Measurements from ENCODE around the gene PI4K2A.

The PI4K2A gene

GRCh38 chr10:97631098-97631497, 9.4 kb upstream of the PI4K2A start:
- no peak overlapping the region for H3K14ac ChIP-seq (ENCODE audit: low read length)
- H2BK12ac ChIP-seq (ENCODE audit: low read length), result no peak overlapping the region
- H3K23ac ChIP-seq (ENCODE audit: low read depth, low read length, poor library complexity), result no peak overlapping the region
- no peak overlapping the region for H3K4ac ChIP-seq (ENCODE audit: low read length)
- H2BK15ac ChIP-seq (ENCODE audit: low read length), result no peak overlapping the region
- H3K4me2 ChIP-seq (ENCODE audit: insufficient read depth, low read length, poor library complexity, severe bottlenecking), result no peak overlapping the region
- no peak overlapping the region for H3K9ac ChIP-seq (ENCODE audit: low read depth, low read length, poor library complexity)
- H3K79me1 ChIP-seq (ENCODE audit: low read depth, low read length), result no peaks in the 10 kb centered on the region
- DNase-seq (ENCODE audit: low spot score), result no peak
- H3K4me1 ChIP-seq (ENCODE audit: control insufficient read depth in 2 of 2, insufficient read depth in 1 of 2, low read depth in 1 of 2, low read length in 2 of 2), result peaks cover 0 to 7% of the 10 kb centered on the region in 2 donors
- no peaks in the 10 kb centered on the region for H3K27me3 ChIP-seq (ENCODE audit: control insufficient read depth in 3 of 3, insufficient read depth in 3 of 3, low read depth in 1 of 3, low read length in 3 of 3)
- H2AK5ac ChIP-seq (ENCODE audit: low read depth, low read length), result no peak overlapping the region
- peaks cover 2 to 8% of the 10 kb centered on the region in 2 donors for H3K36me3 ChIP-seq (replicated peaks in 1 of 2; ENCODE audit: control insufficient read depth in 2 of 2, insufficient read depth in 2 of 2, low read length in 2 of 2)
- no peak overlapping the region for H2BK120ac ChIP-seq (ENCODE audit: low read depth, low read length)
- H3K4me3 ChIP-seq (ENCODE audit: low read length in 2 of 2), result no peak overlapping the region
- H4K91ac ChIP-seq (ENCODE audit: low read depth, low read length, poor library complexity), result no peak overlapping the region
- H4K8ac ChIP-seq (ENCODE audit: low read depth, low read length), result no peak overlapping the region
- H3K18ac ChIP-seq (ENCODE audit: low read length), result no peak overlapping the region
- H2BK5ac ChIP-seq (ENCODE audit: low read length), result no peak overlapping the region
- no peak overlapping the region for H2AFZ ChIP-seq (ENCODE audit: low read length)
- no peak overlapping the region for H3K27ac ChIP-seq (replicated peaks; ENCODE audit: low read length)
- H3K9me3 ChIP-seq (replicated peaks in 1 of 2; ENCODE audit: control insufficient read depth in 2 of 2, insufficient read depth in 1 of 2, low read depth in 1 of 2, low read length in 2 of 2), result no peaks in the 10 kb centered on the region

DNA sequence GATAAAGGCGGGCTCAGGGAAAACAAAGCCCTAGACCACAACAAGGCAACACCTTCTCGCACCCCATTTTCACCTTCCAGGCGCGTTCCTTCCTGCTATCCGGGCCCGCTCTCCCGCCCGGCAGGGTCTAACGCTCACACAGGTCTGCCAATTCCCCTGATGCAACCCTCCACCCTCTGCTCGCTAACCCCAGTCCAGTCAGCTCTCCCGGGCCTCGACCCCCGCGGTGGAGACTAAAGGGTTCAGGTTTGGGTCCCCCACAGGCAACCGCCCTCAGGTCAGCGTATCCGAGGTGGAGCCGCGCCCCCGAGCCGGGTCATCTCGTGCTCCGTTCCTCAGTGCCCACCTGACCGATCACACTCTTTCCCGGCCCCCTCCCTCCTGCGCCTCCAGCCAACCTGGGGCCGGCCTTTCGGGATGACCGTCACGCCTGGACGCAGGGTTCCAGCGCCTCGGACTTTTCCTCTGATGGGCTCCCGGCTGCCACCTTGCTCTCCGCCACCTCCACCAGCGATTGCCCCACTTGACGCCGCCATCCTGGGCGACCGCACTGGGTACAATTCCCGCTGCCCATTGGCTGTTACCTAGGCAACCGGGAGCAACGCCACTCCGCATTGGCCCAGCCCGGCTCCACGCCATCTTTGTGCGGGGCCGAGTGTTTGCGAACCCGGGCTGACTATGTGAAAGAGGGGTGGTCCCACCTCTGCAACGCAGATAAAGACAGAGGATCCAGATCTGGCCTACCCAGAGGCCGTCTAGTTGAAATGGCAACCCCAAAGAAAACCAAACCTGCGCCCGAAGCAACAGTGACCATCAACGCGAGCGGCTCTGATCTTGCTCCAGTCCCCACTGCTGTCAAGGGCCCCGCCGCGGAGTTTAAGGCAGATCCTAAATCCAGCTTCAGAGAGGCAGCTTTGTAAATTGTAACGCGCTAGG, 7.3 kb upstream of the PI4K2A start, which contains the start of gene MORN4:
Gene MORN4 (minus strand): TSS at position 552 of the 936 bp plus-strand sequence. CDS start 13,847 bp downstream, outside the sequence.
- Histone ChIP-seq H4K91ac (ENCODE audit: low read depth, low read length, poor library complexity) (no peak within 1 kb of the TSS), H3K9me3 (replicated peaks in 1 of 2; ENCODE audit: control insufficient read depth in 2 of 2, insufficient read depth in 1 of 2, low read depth in 1 of 2, low read length in 2 of 2) (no peaks in the 10 kb centered on the region), H3K79me1 (ENCODE audit: low read depth, low read length) (no peaks in the 10 kb centered on the region), H3K4me1 (ENCODE audit: control insufficient read depth in 2 of 2, insufficient read depth in 1 of 2, low read depth in 1 of 2, low read length in 2 of 2) (peaks cover 0 to 7% of the 10 kb centered on the region in 2 donors), H3K18ac (ENCODE audit: low read length) (peak within 1 kb of the TSS; percentile 93), H2BK12ac (ENCODE audit: low read length) (no peak within 1 kb of the TSS), H3K4ac (ENCODE audit: low read length) (no peak within 1 kb of the TSS), H4K8ac (ENCODE audit: low read depth, low read length) (no peak within 1 kb of the TSS), H2BK15ac (ENCODE audit: low read length) (peak within 1 kb of the TSS; percentile 53), H2AFZ (ENCODE audit: low read length) (peak within 1 kb of the TSS; percentile 99), H3K23ac (ENCODE audit: low read depth, low read length, poor library complexity) (peak within 1 kb of the TSS; percentile 59), H3K4me3 (ENCODE audit: low read length in 2 of 2) (peak within 1 kb of the TSS; percentile 93), H3K27me3 (ENCODE audit: control insufficient read depth in 3 of 3, insufficient read depth in 3 of 3, low read depth in 1 of 3, low read length in 3 of 3) (no peaks in the 10 kb centered on the region), H3K4me2 (ENCODE audit: insufficient read depth, low read length, poor library complexity, severe bottlenecking) (peak within 1 kb of the TSS; percentile 68), H2BK120ac (ENCODE audit: low read depth, low read length) (no peak within 1 kb of the TSS), H2BK5ac (ENCODE audit: low read length) (peak within 1 kb of the TSS; percentile 77), H3K27ac (replicated peaks; ENCODE audit: low read length) (peak within 1 kb of the TSS; percentile 53), H3K36me3 (replicated peaks in 1 of 2; ENCODE audit: control insufficient read depth in 2 of 2, insufficient read depth in 2 of 2, low read length in 2 of 2) (peaks cover 2 to 8% of the 10 kb centered on the region in 2 donors), H2AK5ac (ENCODE audit: low read depth, low read length) (no peak within 1 kb of the TSS), H3K9ac (ENCODE audit: low read depth, low read length, poor library complexity) (peak within 1 kb of the TSS; percentile 93), H3K14ac (ENCODE audit: low read length) (peak within 1 kb of the TSS; percentile 47)
- WGBS, 2 donors (ENCODE audit: extremely low coverage in 2 of 2, insufficient read length in 2 of 2, insufficient replicate concordance in 1 of 2), result no CpG with 5 or more reads among the region's 62 CpGs
- peak; percentile 89 for DNase-seq (ENCODE audit: low spot score)

DNA sequence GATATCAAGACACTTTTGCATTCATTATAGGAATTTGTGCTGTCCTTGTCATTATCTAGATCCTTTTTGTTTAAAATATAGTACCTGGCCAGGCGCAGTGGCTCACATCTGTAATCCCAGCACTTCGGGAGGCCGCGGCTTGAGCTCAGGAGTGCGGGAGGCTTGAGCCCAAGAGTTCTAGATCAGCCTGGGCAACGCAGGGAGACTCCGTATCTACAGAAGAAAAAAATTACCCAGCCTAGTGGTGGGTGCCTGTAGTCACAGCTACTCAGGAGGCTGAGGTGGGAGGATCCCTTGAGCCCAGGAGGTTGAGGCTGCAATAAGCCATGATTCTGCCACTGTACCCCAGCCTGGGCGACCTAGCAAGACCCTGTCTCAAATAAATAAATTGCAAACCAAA, 6.5 kb upstream of the PI4K2A start:
- Histone ChIP-seq H2BK5ac (ENCODE audit: low read length) (peak overlapping the region; percentile 77), H2BK120ac (ENCODE audit: low read depth, low read length) (no peak overlapping the region), H3K4ac (ENCODE audit: low read length) (no peak overlapping the region), H3K36me3 (replicated peaks in 1 of 2; ENCODE audit: control insufficient read depth in 2 of 2, insufficient read depth in 2 of 2, low read length in 2 of 2) (peaks cover 2 to 8% of the 10 kb centered on the region in 2 donors), H4K8ac (ENCODE audit: low read depth, low read length) (no peak overlapping the region), H4K91ac (ENCODE audit: low read depth, low read length, poor library complexity) (no peak overlapping the region), H3K14ac (ENCODE audit: low read length) (no peak overlapping the region), H3K9ac (ENCODE audit: low read depth, low read length, poor library complexity) (no peak overlapping the region), H2BK12ac (ENCODE audit: low read length) (no peak overlapping the region), H2AK5ac (ENCODE audit: low read depth, low read length) (no peak overlapping the region), H3K27me3 (ENCODE audit: control insufficient read depth in 3 of 3, insufficient read depth in 3 of 3, low read depth in 1 of 3, low read length in 3 of 3) (no peaks in the 10 kb centered on the region), H3K79me1 (ENCODE audit: low read depth, low read length) (no peaks in the 10 kb centered on the region), H3K4me2 (ENCODE audit: insufficient read depth, low read length, poor library complexity, severe bottlenecking) (peak overlapping the region; percentile 54), H2AFZ (ENCODE audit: low read length) (peak overlapping the region; percentile 99), H3K23ac (ENCODE audit: low read depth, low read length, poor library complexity) (no peak overlapping the region), H2BK15ac (ENCODE audit: low read length) (peak overlapping the region; percentile 53), H3K9me3 (replicated peaks in 1 of 2; ENCODE audit: control insufficient read depth in 2 of 2, insufficient read depth in 1 of 2, low read depth in 1 of 2, low read length in 2 of 2) (no peaks in the 10 kb centered on the region), H3K27ac (replicated peaks; ENCODE audit: low read length) (peak overlapping the region; percentile 51), H3K4me1 (ENCODE audit: control insufficient read depth in 2 of 2, insufficient read depth in 1 of 2, low read depth in 1 of 2, low read length in 2 of 2) (peaks cover 0 to 7% of the 10 kb centered on the region in 2 donors), H3K18ac (ENCODE audit: low read length) (no peak overlapping the region), H3K4me3 (ENCODE audit: low read length in 2 of 2) (peak overlapping the region in 1 of 2 donors; percentile 93)
- DNase-seq (ENCODE audit: low spot score), result no peak
- no CpG with 5 or more reads among the region's 8 CpGs for WGBS, 2 donors (ENCODE audit: extremely low coverage in 2 of 2, insufficient read length in 2 of 2, insufficient replicate concordance in 1 of 2)

GRCh38 chr10:97635577-97635976, 4.9 kb upstream of the PI4K2A start:
- Histone ChIP-seq H3K9me3 (replicated peaks in 1 of 2; ENCODE audit: control insufficient read depth in 2 of 2, insufficient read depth in 1 of 2, low read depth in 1 of 2, low read length in 2 of 2) (no peaks in the 10 kb centered on the region), H3K4ac (ENCODE audit: low read length) (no peak overlapping the region), H3K36me3 (replicated peaks in 1 of 2; ENCODE audit: control insufficient read depth in 2 of 2, insufficient read depth in 2 of 2, low read length in 2 of 2) (peaks cover 0 to under 1% of the 10 kb centered on the region in 2 donors), H3K18ac (ENCODE audit: low read length) (no peak overlapping the region), H2BK15ac (ENCODE audit: low read length) (no peak overlapping the region), H3K4me3 (ENCODE audit: low read length in 2 of 2) (no peak overlapping the region), H2BK12ac (ENCODE audit: low read length) (no peak overlapping the region), H2BK5ac (ENCODE audit: low read length) (no peak overlapping the region), H2BK120ac (ENCODE audit: low read depth, low read length) (no peak overlapping the region), H3K4me2 (ENCODE audit: insufficient read depth, low read length, poor library complexity, severe bottlenecking) (no peak overlapping the region), H3K27me3 (ENCODE audit: control insufficient read depth in 3 of 3, insufficient read depth in 3 of 3, low read depth in 1 of 3, low read length in 3 of 3) (no peaks in the 10 kb centered on the region), H2AK5ac (ENCODE audit: low read depth, low read length) (no peak overlapping the region), H2AFZ (ENCODE audit: low read length) (no peak overlapping the region), H3K23ac (ENCODE audit: low read depth, low read length, poor library complexity) (no peak overlapping the region), H4K91ac (ENCODE audit: low read depth, low read length, poor library complexity) (no peak overlapping the region), H3K79me1 (ENCODE audit: low read depth, low read length) (no peaks in the 10 kb centered on the region), H3K27ac (replicated peaks; ENCODE audit: low read length) (no peak overlapping the region), H4K8ac (ENCODE audit: low read depth, low read length) (no peak overlapping the region), H3K14ac (ENCODE audit: low read length) (no peak overlapping the region), H3K9ac (ENCODE audit: low read depth, low read length, poor library complexity) (no peak overlapping the region), H3K4me1 (ENCODE audit: control insufficient read depth in 2 of 2, insufficient read depth in 1 of 2, low read depth in 1 of 2, low read length in 2 of 2) (peaks cover 0 to 7% of the 10 kb centered on the region in 2 donors)
- WGBS, 2 donors (ENCODE audit: extremely low coverage in 2 of 2, insufficient read length in 2 of 2, insufficient replicate concordance in 1 of 2), result no CpG with 5 or more reads among the region's 1 CpG
- DNase-seq (ENCODE audit: low spot score), result no peak

All from neuronal stem cell (in vitro differentiated cells).